ENCODE data around the gene HEXD. TPM values are rescaled to one million over a fixed set of nuclear protein-coding genes. Genes with fewer than 3 reads are reported as not detected.
A peak's percentile ranks its signal among the peaks of the same experiment; 100 is the strongest.

Gene HEXD
- total RNA-seq, 4 donors from 2014 or later = 15.9 to 53.7 (median 39.8) TPM

DNA sequence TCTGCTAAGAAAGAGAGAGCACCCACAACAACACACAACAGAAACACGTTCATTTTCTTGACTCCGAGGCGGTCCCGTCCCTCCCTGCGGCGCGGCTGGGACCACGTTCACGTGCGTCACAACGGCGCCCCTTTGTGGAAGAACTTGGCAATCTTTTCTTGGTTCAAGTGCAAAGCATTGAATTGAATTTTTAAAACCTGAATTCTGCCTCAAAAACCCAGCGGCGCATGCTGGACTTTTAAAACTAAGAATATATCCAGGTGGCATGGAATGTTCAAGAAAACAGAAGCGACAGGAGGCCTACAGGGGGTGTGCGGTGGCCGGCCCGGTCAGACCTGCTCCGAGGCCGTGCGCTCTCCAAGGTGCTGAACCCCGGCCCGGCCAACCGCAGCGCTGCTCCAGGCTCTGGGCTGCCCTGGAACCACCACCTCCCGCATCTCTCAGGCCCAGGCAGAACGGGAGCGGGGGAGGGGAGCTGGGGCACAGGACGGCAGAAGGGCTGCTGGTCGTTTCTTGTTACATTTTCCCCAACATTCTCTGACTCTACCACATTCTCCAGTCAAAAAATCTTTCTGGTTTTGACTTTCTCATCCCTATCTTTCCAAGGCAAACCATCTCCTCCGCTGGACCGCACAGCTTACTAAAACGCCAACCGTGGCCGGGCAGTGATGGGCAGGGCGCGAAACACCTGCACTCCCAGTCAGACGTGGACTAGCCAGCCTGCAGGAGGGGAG is 3.4 kb upstream of the HEXD start:
- H3K4me3 ChIP-seq = no peak overlapping the region
- DNase-seq = peak; percentile 48 to 64

DNA sequence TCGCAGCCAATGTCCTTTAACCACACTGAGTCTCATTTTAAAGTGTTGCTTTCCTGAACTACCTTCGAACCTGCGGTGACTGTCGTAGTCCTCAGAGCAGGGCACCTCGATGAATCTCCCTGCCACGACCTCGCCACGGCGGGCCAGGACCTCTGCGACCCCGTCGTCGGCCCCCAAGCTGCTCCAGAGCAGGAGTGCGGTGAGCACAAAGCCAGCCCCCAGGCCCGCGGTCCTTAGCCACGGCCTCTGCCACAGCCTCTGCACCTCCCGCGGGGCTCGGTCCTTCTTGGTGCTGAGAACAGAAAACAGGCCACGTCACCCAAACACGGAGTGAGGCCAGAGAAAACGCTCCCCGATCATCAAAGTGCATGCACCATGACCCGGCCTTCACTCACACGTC is 2.8 kb upstream of the HEXD start:
- no peaks in the 10 kb centered on the region for H3K27me3 ChIP-seq
- no peak overlapping the region for H3K4me3 ChIP-seq
- H3K4me1 ChIP-seq = peaks cover 0 to 3% of the 10 kb centered on the region in 2 donors
- intact Hi-C loops (cut with DNase I; ENCODE audit: low total_unique reads) = no loop called here
- TF ChIP-seq POLR2A (IDR thresholded peaks at IDR 0.05) = no peak
- TF ChIP-seq, protein P1, sequence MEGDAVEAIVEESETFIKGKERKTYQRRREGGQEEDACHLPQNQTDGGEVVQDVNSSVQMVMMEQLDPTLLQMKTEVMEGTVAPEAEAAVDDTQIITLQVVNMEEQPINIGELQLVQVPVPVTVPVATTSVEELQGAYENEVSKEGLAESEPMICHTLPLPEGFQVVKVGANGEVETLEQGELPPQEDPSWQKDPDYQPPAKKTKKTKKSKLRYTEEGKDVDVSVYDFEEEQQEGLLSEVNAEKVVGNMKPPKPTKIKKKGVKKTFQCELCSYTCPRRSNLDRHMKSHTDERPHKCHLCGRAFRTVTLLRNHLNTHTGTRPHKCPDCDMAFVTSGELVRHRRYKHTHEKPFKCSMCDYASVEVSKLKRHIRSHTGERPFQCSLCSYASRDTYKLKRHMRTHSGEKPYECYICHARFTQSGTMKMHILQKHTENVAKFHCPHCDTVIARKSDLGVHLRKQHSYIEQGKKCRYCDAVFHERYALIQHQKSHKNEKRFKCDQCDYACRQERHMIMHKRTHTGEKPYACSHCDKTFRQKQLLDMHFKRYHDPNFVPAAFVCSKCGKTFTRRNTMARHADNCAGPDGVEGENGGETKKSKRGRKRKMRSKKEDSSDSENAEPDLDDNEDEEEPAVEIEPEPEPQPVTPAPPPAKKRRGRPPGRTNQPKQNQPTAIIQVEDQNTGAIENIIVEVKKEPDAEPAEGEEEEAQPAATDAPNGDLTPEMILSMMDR (IDR thresholded peaks at IDR 0.05) = no peak
- H3K36me3 ChIP-seq = no peaks in the 10 kb centered on the region
- no peak overlapping the region for H3K27ac ChIP-seq
- DNase-seq = no peak
- no peaks in the 10 kb centered on the region for H3K9me3 ChIP-seq

More for the DNA sequence above, 3.4 kb upstream of the HEXD start:
- Histone ChIP-seq H3K27me3 (no peaks in the 10 kb centered on the region), H3K9me3 (no peaks in the 10 kb centered on the region), H3K4me1 (peaks cover 0 to 3% of the 10 kb centered on the region in 2 donors), H3K27ac (no peak overlapping the region), H3K36me3 (no peaks in the 10 kb centered on the region)
- TF ChIP-seq, protein P1 (IDR thresholded peaks at IDR 0.05) = peak; percentile 54 to 64 (median 57)
- TF ChIP-seq POLR2A (IDR thresholded peaks at IDR 0.05) = no peak
- intact Hi-C loops (cut with DNase I; ENCODE audit: low total_unique reads) = no loop called here

DNA sequence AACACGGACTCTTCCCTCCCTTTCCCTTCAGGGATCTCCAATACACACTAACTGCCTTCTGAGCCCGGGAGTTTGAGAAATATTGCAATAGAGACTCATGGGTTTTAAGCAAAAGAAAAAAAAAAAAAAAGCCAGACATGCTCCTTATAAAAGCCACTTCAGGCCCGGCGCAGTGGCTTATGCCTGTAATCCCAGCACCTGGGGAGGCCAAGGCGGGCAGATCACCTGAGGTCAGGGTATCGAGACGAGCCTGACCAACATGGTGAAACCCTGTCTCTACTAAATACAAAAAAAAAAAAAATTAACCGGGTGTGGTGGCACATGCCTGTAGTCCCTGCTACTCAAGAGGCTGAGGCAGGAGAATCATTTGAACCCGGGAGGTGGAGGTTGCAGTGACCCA is 2.4 kb upstream of the HEXD start:
- Histone ChIP-seq H3K4me3 (no peak overlapping the region), H3K4me1 (peaks cover 0 to 3% of the 10 kb centered on the region in 2 donors), H3K9me3 (no peaks in the 10 kb centered on the region), H3K36me3 (no peaks in the 10 kb centered on the region), H3K27ac (no peak overlapping the region), H3K27me3 (no peaks in the 10 kb centered on the region)
- DNase-seq = no peak
- intact Hi-C loops (cut with DNase I; ENCODE audit: low total_unique reads) = no loop called here
- TF ChIP-seq, protein P1 (IDR thresholded peaks at IDR 0.05) = no peak
- TF ChIP-seq POLR2A (IDR thresholded peaks at IDR 0.05) = no peak

DNA sequence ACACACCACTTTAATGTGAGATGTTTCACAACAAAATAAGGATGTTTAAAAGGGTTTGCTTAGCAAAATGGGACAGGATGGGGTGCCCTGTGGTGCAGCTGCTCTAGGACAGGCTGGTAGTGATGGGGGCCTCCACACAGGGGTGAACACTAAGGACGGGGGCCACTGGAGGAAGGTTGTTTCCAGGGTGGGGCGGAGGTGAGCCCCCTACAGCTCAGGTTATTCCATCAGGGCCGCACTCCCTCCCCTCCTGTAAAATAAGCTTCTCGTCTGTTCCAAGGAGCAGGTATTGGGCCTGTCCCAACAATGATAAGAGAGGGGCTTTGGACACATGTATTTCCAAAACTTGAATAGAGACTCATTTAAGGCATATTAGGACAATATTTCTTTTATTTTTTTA is 1.9 kb upstream of the HEXD start:
- no peaks in the 10 kb centered on the region for H3K36me3 ChIP-seq
- no peak overlapping the region for H3K4me3 ChIP-seq
- no peaks in the 10 kb centered on the region for H3K27me3 ChIP-seq
- intact Hi-C loops (cut with DNase I; ENCODE audit: low total_unique reads) = no loop called here
- H3K9me3 ChIP-seq = no peaks in the 10 kb centered on the region
- H3K27ac ChIP-seq = no peak overlapping the region
- TF ChIP-seq, protein P1 (IDR thresholded peaks at IDR 0.05) = no peak
- no peak for TF ChIP-seq POLR2A (IDR thresholded peaks at IDR 0.05)
- no peak for DNase-seq
- peaks cover 0 to 3% of the 10 kb centered on the region in 2 donors for H3K4me1 ChIP-seq

DNA sequence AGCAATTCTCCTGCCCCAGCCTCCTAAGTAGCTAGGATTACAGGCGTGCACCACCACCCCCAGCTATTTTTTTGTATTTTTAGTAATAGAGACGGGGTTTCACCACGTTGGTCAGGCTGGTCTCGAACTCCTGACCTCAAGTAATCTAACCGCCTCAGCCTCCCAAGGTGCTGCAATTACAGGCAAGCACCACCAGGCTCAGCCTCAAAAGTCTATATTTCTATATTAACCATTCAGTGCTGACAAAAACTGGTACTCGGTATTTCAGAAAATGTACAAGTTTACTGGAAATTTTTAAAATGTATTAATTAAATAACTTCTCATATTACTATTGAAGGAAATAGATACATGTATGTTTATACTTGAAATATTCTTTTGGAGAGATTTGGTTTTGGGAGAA is 1.4 kb upstream of the HEXD start:
- no peak for DNase-seq
- no peak for TF ChIP-seq POLR2A (IDR thresholded peaks at IDR 0.05)
- TF ChIP-seq, protein P1 (IDR thresholded peaks at IDR 0.05) = no peak
- intact Hi-C loops (cut with DNase I; ENCODE audit: low total_unique reads) = no loop called here
- Histone ChIP-seq H3K4me3 (no peak overlapping the region), H3K27me3 (no peaks in the 10 kb centered on the region), H3K4me1 (peaks cover 0 to 3% of the 10 kb centered on the region in 2 donors), H3K9me3 (no peaks in the 10 kb centered on the region), H3K27ac (no peak overlapping the region), H3K36me3 (no peaks in the 10 kb centered on the region)

Measured in uterus (tissue), 4 donors.